WTC11 (cell line): Measurements from ENCODE around the gene CYTH3. TPM values are rescaled to one million over a fixed set of nuclear protein-coding genes. Genes with fewer than 3 reads are reported as not detected.
A peak's percentile ranks its signal among the peaks of the same experiment; 100 is the strongest.

Source experiments
- ATAC-seq: fragments of 200-7000 bp; cut with Tn5 transposase; 2 replicates; pipeline ENCODE4 v1.10.0; 2021; ENCODE audit warnings: mild to moderate bottlenecking, moderate library complexity
- CTCF ChIA-PET: fragments of 300-600 bp; sonication (Branson Sonifier 250); formaldehyde crosslinking; loops from one replicate; lab custom pipeline; 2021; ENCODE audit warnings: antibody characterized with exemption; lab: Charles Lee
- POLR2A ChIA-PET: fragments of 350-600 bp; sonication (Branson Sonifier 250); formaldehyde crosslinking; loops from one replicate; lab custom pipeline; 2021; ENCODE audit warnings: antibody characterized with exemption; lab: Charles Lee
- DNase-seq: peaks from one replicate; pipeline ENCODE4 v3.0.0; 2021; ENCODE audit warnings: low spot score
- H3K27ac Mint-ChIP-seq: 2 replicates; pipeline ENCODE4 v1.8.0; 2021; ENCODE audit warnings: mixed read lengths
- H3K27me3 Mint-ChIP-seq: 2 replicates; pipeline ENCODE4 v1.8.0; 2021; ENCODE audit warnings: low read depth, mild to moderate bottlenecking, moderate library complexity, mixed read lengths
- H3K36me3 Mint-ChIP-seq: 2 replicates; pipeline ENCODE4 v1.8.0; 2021; ENCODE audit warnings: mixed read lengths
- H3K4me1 Mint-ChIP-seq: 2 replicates; pipeline ENCODE4 v1.8.0; 2022; ENCODE audit warnings: mixed read lengths
- H3K4me3 Mint-ChIP-seq: 2 replicates; pipeline ENCODE4 v1.8.0; 2021; ENCODE audit warnings: mild to moderate bottlenecking, moderate library complexity, mixed read lengths
- H3K9me3 Mint-ChIP-seq: 2 replicates; pipeline ENCODE4 v1.8.0; 2021; ENCODE audit warnings: mixed read lengths
- CDX4 ChIP-seq: fragments of 250-450 bp; sonication (Bioruptor Pico); IDR thresholded peaks from 2 replicates; pipeline ENCODE4 v1.9.0; 2021; ENCODE audit warnings: moderate library complexity, mild to moderate bottlenecking, inconsistent platforms, borderline replicate concordance
- E2F5 ChIP-seq: sonication (generic); formaldehyde crosslinking; IDR thresholded peaks from 2 replicates; pipeline ENCODE4 v1.8.1; 2022; ENCODE audit warnings: mild to moderate bottlenecking, moderate library complexity, missing genetic modification reagents
- ELF4 ChIP-seq: sonication (generic); formaldehyde crosslinking; IDR thresholded peaks from 2 replicates; pipeline ENCODE4 v1.8.1; 2022; ENCODE audit warnings: low read depth, mild to moderate bottlenecking, moderate library complexity, missing genetic modification reagents
- ESRRA ChIP-seq: sonication (generic); formaldehyde crosslinking; IDR thresholded peaks from 2 replicates; pipeline ENCODE4 v1.8.1; 2022; ENCODE audit warnings: mild to moderate bottlenecking, missing genetic modification reagents, borderline replicate concordance
- GABPB1 ChIP-seq: sonication (generic); formaldehyde crosslinking; IDR thresholded peaks from 2 replicates; pipeline ENCODE4 v1.8.1; 2023; ENCODE audit warnings: mild to moderate bottlenecking, missing genetic modification reagents
- JUN ChIP-seq: sonication (generic); formaldehyde crosslinking; IDR thresholded peaks from 2 replicates; pipeline ENCODE4 v1.8.0; 2023; ENCODE audit warnings: mild to moderate bottlenecking, missing genetic modification reagents
- MXD4 ChIP-seq: fragments of 250-450 bp; sonication (Bioruptor Pico); IDR thresholded peaks from 2 replicates; pipeline ENCODE4 v1.8.0; 2021; ENCODE audit warnings: mild to moderate bottlenecking, moderate library complexity, borderline replicate concordance
- NFE2L1 ChIP-seq: sonication (generic); formaldehyde crosslinking; IDR thresholded peaks from 2 replicates; pipeline ENCODE4 v1.8.1; 2023; ENCODE audit warnings: missing genetic modification reagents
- OVOL2 ChIP-seq: fragments of 250-450 bp; sonication (Bioruptor Pico); IDR thresholded peaks from 2 replicates; pipeline ENCODE4 v1.9.0; 2021; ENCODE audit warnings: mild to moderate bottlenecking, borderline replicate concordance
- RELA ChIP-seq: sonication (generic); formaldehyde crosslinking; IDR thresholded peaks from 2 replicates; pipeline ENCODE4 v1.8.1; 2022; ENCODE audit warnings: missing genetic modification reagents, mild to moderate bottlenecking, borderline replicate concordance
- TP53 ChIP-seq: sonication (generic); formaldehyde crosslinking; IDR thresholded peaks from 2 replicates; pipeline ENCODE4 v1.8.1; 2023; ENCODE audit warnings: mild to moderate bottlenecking, missing genetic modification reagents
- ZNF138 ChIP-seq: sonication (generic); formaldehyde crosslinking; conservative IDR thresholded peaks from 2 replicates; pipeline ENCODE4 v1.8.1; 2022; ENCODE audit warnings: mild to moderate bottlenecking, moderate library complexity, missing genetic modification reagents
- ZNF219 ChIP-seq: sonication (generic); formaldehyde crosslinking; IDR thresholded peaks from 2 replicates; pipeline ENCODE4 v1.8.0; 2023; ENCODE audit warnings: missing genetic modification reagents, mild to moderate bottlenecking, borderline replicate concordance
- ZNF232 ChIP-seq: sonication (generic); formaldehyde crosslinking; IDR thresholded peaks from 2 replicates; pipeline ENCODE4 v1.8.0; 2022; ENCODE audit warnings: mild to moderate bottlenecking, missing genetic modification reagents
- ZNF263 ChIP-seq: sonication (generic); formaldehyde crosslinking; IDR thresholded peaks from 2 replicates; pipeline ENCODE4 v1.8.1; 2022; ENCODE audit warnings: low read depth, mild to moderate bottlenecking, moderate library complexity, missing genetic modification reagents
- ZNF671 ChIP-seq: fragments of 250-450 bp; sonication (Bioruptor Pico); IDR thresholded peaks from 2 replicates; pipeline ENCODE4 v1.8.0; 2021; ENCODE audit warnings: mild to moderate bottlenecking
- ZSCAN18 ChIP-seq: fragments of 250-450 bp; sonication (Bioruptor Pico); IDR thresholded peaks from 2 replicates; pipeline ENCODE4 v2.1.2; 2022; ENCODE audit warnings: mild to moderate bottlenecking, moderate library complexity
- total RNA-seq: library from RNA; stranded (reverse); gene quantifications from 3 replicates; pipeline ENCODE4 v1.2.3, GENCODE V29; 2021
- TF ChIP-seq, protein P1 (sequence below): sonication (generic); formaldehyde crosslinking; IDR thresholded peaks from 2 replicates; pipeline ENCODE4 v1.8.0; 2022; ENCODE audit warnings: missing genetic modification reagents
- TF ChIP-seq, protein P2 (sequence below): fragments of 250-450 bp; sonication (Bioruptor Pico); IDR thresholded peaks from 2 replicates; pipeline ENCODE4 v1.9.0; 2021; ENCODE audit warnings: mild to moderate bottlenecking
- TF ChIP-seq, protein P3 (sequence below): fragments of 250-450 bp; sonication (Bioruptor Pico); IDR thresholded peaks from 2 replicates; pipeline ENCODE4 v1.9.0; 2021; ENCODE audit warnings: mild to moderate bottlenecking, borderline replicate concordance
- TF ChIP-seq, protein P4 (sequence below): sonication (generic); formaldehyde crosslinking; IDR thresholded peaks from 2 replicates; pipeline ENCODE4 v1.8.1; 2023; ENCODE audit warnings: mild to moderate bottlenecking, missing genetic modification reagents, moderate library complexity

CYTH3 gene
- total RNA-seq, 1 experiment from 2014 or later: 13.2 TPM

DNA sequence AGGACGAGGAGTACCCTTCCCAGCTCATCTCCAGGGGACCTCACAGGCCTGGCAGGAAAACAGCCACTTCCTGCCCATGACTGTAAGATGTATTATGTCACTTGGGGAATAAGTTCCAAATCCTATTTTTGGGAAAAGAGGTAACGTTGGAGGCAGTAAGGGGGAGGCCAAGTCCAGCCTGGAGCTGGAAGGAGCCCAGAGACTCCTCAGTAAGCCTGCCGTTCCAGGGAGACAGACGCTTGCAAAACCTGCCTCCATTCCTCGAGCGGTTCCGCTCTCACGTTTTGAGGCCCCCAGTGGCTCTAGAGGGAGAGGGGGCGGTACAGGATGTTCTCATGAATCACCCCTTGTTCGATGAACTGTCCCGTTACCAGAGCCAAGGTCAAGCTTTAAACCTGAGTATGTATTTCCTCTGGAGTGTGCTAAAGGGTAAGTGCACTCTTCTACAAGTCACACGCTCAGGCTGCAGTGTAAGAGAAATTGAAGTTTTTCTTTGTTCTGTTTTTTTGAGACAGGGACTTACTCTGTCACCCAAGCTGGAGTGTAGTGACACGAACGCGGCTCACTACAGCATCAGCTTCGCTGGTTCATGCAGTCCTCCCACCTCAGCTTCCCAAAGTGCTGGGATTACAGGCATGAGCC is 45.5 kb upstream of the CYTH3 start:
- no peaks in the 10 kb centered on the region for H3K36me3 Mint-ChIP-seq
- peak; percentile 58 for ATAC-seq
- peak; percentile 29; the same call in 1 of the 2 replicates for TF ChIP-seq GABPB1
- TF ChIP-seq, protein P1, sequence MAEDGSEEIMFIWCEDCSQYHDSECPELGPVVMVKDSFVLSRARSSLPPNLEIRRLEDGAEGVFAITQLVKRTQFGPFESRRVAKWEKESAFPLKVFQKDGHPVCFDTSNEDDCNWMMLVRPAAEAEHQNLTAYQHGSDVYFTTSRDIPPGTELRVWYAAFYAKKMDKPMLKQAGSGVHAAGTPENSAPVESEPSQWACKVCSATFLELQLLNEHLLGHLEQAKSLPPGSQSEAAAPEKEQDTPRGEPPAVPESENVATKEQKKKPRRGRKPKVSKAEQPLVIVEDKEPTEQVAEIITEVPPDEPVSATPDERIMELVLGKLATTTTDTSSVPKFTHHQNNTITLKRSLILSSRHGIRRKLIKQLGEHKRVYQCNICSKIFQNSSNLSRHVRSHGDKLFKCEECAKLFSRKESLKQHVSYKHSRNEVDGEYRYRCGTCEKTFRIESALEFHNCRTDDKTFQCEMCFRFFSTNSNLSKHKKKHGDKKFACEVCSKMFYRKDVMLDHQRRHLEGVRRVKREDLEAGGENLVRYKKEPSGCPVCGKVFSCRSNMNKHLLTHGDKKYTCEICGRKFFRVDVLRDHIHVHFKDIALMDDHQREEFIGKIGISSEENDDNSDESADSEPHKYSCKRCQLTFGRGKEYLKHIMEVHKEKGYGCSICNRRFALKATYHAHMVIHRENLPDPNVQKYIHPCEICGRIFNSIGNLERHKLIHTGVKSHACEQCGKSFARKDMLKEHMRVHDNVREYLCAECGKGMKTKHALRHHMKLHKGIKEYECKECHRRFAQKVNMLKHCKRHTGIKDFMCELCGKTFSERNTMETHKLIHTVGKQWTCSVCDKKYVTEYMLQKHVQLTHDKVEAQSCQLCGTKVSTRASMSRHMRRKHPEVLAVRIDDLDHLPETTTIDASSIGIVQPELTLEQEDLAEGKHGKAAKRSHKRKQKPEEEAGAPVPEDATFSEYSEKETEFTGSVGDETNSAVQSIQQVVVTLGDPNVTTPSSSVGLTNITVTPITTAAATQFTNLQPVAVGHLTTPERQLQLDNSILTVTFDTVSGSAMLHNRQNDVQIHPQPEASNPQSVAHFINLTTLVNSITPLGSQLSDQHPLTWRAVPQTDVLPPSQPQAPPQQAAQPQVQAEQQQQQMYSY: 0 out of 2 replicates have a peak, but pooled peaks have one; percentile 34
- TF ChIP-seq, protein P2, sequence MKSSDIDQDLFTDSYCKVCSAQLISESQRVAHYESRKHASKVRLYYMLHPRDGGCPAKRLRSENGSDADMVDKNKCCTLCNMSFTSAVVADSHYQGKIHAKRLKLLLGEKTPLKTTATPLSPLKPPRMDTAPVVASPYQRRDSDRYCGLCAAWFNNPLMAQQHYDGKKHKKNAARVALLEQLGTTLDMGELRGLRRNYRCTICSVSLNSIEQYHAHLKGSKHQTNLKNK (CRISPR knock-in tag): no peak
- H3K27ac Mint-ChIP-seq: peak overlapping the region; percentile 18
- POLR2A ChIA-PET: interaction anchor here (0.7 kb wide), 1 partner anchor 187 kb away, joined by 4 read pairs; no protein-coding TSS in a partner anchor
- H3K4me3 Mint-ChIP-seq: no peak overlapping the region
- no peaks in the 10 kb centered on the region for H3K27me3 Mint-ChIP-seq
- CTCF ChIA-PET: interaction anchor here (0.6 to 2.0 kb wide), 6 partner anchors 11 to 158 kb away, joined by 3 to 10 read pairs (median 4); no protein-coding TSS in a partner anchor
- DNase-seq: peak; percentile 20
- peaks cover 9% of the 10 kb centered on the region for H3K4me1 Mint-ChIP-seq
- no peaks in the 10 kb centered on the region for H3K9me3 Mint-ChIP-seq

GRCh38 chr7:6316226-6316625 is 43.8 kb upstream of the CYTH3 start:
- ChIA-PET POLR2A (no interaction called here), CTCF (interaction anchor here (1.2 kb wide), 1 partner anchor 156 kb away, joined by 6 read pairs; no protein-coding TSS in a partner anchor)
- H3K4me3 Mint-ChIP-seq: no peak overlapping the region
- no peaks in the 10 kb centered on the region for H3K9me3 Mint-ChIP-seq
- TF ChIP-seq ZNF232 (CRISPR knock-in tag) (no peak), RELA (CRISPR knock-in tag) (no peak), ZNF263 (CRISPR knock-in tag) (no peak), ZNF671 (CRISPR knock-in tag) (no peak), OVOL2 (CRISPR knock-in tag) (no peak), ZNF138 (no peak), ESRRA (CRISPR knock-in tag) (no peak), NFE2L1 (CRISPR knock-in tag) (no peak), CDX4 (no peak), ELF4 (CRISPR knock-in tag) (no peak), MXD4 (no peak), ZNF219 (no peak), JUN (CRISPR knock-in tag) (no peak), E2F5 (CRISPR knock-in tag) (no peak), TP53 (CRISPR knock-in tag) (no peak), ZSCAN18 (no peak)
- TF ChIP-seq, protein P3, sequence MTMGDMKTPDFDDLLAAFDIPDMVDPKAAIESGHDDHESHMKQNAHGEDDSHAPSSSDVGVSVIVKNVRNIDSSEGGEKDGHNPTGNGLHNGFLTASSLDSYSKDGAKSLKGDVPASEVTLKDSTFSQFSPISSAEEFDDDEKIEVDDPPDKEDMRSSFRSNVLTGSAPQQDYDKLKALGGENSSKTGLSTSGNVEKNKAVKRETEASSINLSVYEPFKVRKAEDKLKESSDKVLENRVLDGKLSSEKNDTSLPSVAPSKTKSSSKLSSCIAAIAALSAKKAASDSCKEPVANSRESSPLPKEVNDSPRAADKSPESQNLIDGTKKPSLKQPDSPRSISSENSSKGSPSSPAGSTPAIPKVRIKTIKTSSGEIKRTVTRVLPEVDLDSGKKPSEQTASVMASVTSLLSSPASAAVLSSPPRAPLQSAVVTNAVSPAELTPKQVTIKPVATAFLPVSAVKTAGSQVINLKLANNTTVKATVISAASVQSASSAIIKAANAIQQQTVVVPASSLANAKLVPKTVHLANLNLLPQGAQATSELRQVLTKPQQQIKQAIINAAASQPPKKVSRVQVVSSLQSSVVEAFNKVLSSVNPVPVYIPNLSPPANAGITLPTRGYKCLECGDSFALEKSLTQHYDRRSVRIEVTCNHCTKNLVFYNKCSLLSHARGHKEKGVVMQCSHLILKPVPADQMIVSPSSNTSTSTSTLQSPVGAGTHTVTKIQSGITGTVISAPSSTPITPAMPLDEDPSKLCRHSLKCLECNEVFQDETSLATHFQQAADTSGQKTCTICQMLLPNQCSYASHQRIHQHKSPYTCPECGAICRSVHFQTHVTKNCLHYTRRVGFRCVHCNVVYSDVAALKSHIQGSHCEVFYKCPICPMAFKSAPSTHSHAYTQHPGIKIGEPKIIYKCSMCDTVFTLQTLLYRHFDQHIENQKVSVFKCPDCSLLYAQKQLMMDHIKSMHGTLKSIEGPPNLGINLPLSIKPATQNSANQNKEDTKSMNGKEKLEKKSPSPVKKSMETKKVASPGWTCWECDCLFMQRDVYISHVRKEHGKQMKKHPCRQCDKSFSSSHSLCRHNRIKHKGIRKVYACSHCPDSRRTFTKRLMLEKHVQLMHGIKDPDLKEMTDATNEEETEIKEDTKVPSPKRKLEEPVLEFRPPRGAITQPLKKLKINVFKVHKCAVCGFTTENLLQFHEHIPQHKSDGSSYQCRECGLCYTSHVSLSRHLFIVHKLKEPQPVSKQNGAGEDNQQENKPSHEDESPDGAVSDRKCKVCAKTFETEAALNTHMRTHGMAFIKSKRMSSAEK (CRISPR knock-in tag): no peak
- TF ChIP-seq, protein P2 (CRISPR knock-in tag): no peak
- TF ChIP-seq, protein P4, sequence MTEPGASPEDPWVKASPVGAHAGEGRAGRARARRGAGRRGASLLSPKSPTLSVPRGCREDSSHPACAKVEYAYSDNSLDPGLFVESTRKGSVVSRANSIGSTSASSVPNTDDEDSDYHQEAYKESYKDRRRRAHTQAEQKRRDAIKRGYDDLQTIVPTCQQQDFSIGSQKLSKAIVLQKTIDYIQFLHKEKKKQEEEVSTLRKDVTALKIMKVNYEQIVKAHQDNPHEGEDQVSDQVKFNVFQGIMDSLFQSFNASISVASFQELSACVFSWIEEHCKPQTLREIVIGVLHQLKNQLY (CRISPR knock-in tag): no peak
- H3K4me1 Mint-ChIP-seq: peaks cover 9% of the 10 kb centered on the region
- H3K36me3 Mint-ChIP-seq: no peaks in the 10 kb centered on the region
- no peaks in the 10 kb centered on the region for H3K27me3 Mint-ChIP-seq
- ATAC-seq: no peak
- no peak for DNase-seq
- no peak overlapping the region for H3K27ac Mint-ChIP-seq
